ENCODE measurements around the gene PCBD1.

The PCBD1 gene

DNA sequence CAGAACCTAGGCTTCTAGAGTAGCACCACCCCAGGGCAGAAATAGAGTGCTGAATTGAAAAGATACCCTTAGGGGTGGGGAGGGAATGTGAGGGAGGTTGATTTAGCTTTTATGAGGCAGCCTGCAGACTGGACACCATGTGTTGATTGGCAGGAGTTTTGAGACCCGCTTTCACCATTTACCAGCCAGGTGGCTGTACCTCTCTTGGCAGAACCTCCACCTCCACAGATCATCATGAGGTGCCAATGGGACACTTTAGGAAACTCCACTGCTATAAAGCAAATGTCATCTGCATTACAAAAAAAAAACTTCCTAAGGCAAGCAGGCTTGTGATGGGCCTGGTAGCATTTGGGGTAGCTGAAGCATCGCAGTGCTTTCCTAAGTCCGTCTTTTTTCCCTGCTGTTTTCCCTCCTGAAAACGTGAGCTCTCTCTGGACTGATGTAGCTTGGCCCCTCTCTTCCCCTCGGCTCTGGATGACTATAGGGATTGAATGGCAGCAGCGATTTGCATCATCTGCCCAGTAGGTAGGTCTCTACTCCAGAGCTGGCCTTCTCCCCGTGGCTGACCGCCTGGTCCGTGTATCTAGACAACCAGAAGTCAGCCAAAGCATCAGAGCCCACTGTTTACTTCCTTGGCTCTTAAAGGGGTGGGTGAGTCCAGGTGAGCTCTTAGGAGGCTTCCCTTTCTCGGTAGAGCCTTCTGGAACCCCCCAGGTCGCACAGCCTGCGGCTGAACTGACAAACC, 1.3 kb downstream of the PCBD1 start:
- H3K4me3 ChIP-seq (ENCODE audit: low read length), result peak overlapping the region; percentile 92

DNA sequence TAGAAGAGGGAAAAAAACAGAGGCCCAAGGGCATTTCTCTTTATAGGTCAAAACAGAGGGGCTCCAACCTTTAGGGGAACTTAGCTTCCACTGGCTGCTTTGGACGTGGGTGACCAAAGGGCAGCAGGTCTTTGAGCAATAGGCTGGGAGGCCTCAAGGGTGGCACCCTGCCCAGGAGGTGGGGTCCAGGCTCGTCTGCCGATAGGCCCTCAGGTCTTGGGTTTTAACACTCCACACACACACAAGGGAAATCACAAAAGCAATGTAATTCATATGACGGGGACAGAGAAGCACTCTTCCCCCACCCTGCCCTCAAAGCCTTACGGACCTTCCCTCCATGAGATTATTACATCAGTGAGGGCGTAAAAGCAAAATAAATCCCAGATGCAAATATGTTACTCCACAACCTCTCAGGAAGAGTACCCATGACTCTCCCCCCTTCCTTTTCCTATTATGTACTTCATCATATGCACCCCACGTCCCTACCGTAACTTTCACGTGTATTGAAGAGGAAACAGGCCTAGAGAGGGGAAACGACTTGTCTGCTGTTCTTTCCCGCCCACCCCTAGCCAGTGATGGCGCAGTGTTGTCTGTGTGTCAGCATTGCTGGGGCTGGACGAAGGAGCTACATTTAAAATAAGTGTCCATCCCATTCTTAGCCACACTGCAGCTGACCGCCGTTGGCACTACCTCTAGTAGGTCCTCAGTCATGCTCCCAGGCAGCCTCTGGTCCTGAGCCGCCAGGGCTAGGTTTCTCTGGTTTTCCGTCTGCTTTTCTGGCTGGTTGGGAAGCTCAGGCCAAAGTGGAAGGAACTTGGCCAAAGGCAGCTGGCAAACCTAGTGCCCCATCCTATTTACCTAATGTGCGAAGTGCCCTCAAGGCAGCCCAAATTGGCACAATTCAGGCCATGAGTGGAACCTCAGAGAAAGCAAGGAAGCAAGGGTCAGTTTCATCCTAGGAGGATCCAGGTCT, 2.1 kb downstream of the PCBD1 start:
- H3K27ac ChIP-seq (ENCODE audit: low read length), result no peak overlapping the region
- H3K9me3 ChIP-seq (ENCODE audit: insufficient read depth, low read length), result no peaks in the 10 kb centered on the region
- H3K27me3 ChIP-seq (ENCODE audit: low read depth, low read length), result no peaks in the 10 kb centered on the region
- H3K36me3 ChIP-seq (replicated peaks; ENCODE audit: low read depth, low read length), result peaks cover 5% of the 10 kb centered on the region
- H3K4me2 ChIP-seq (ENCODE audit: low read length), result no peak overlapping the region
- no peak for TF ChIP-seq EZH2phosphoT487 (IDR thresholded peaks at IDR 0.05; ENCODE audit: low read depth)
- TF ChIP-seq, protein P1, sequence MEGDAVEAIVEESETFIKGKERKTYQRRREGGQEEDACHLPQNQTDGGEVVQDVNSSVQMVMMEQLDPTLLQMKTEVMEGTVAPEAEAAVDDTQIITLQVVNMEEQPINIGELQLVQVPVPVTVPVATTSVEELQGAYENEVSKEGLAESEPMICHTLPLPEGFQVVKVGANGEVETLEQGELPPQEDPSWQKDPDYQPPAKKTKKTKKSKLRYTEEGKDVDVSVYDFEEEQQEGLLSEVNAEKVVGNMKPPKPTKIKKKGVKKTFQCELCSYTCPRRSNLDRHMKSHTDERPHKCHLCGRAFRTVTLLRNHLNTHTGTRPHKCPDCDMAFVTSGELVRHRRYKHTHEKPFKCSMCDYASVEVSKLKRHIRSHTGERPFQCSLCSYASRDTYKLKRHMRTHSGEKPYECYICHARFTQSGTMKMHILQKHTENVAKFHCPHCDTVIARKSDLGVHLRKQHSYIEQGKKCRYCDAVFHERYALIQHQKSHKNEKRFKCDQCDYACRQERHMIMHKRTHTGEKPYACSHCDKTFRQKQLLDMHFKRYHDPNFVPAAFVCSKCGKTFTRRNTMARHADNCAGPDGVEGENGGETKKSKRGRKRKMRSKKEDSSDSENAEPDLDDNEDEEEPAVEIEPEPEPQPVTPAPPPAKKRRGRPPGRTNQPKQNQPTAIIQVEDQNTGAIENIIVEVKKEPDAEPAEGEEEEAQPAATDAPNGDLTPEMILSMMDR (IDR thresholded peaks at IDR 0.05; ENCODE audit: low read depth, low read length), result no peak
- no peak overlapping the region for H3K9ac ChIP-seq (ENCODE audit: low read length)
- no peaks in the 10 kb centered on the region for H4K20me1 ChIP-seq (ENCODE audit: insufficient read depth, low read length)
- H2AFZ ChIP-seq (ENCODE audit: low read depth, low read length), result no peak overlapping the region
- no peak overlapping the region for H3K4me3 ChIP-seq (ENCODE audit: low read length)
- peaks cover 5% of the 10 kb centered on the region for H3K4me1 ChIP-seq (ENCODE audit: low read length)
- H3K79me2 ChIP-seq (ENCODE audit: low read length), result 0 out of 2 replicates have a peak, but pooled peaks cover 4% of the 10 kb centered on the region

More for the DNA sequence above, 1.3 kb downstream of the PCBD1 start:
- Histone ChIP-seq H3K4me2 (ENCODE audit: low read length) (peak overlapping the region; percentile 90), H2AFZ (ENCODE audit: low read depth, low read length) (no peak overlapping the region), H3K9me3 (ENCODE audit: insufficient read depth, low read length) (no peaks in the 10 kb centered on the region), H3K4me1 (ENCODE audit: low read length) (peaks cover 5% of the 10 kb centered on the region), H3K79me2 (ENCODE audit: low read length) (0 out of 2 replicates have a peak, but pooled peaks cover 4% of the 10 kb centered on the region), H3K9ac (ENCODE audit: low read length) (peak overlapping the region; percentile 81), H3K36me3 (replicated peaks; ENCODE audit: low read depth, low read length) (peaks cover 5% of the 10 kb centered on the region), H3K27ac (ENCODE audit: low read length) (no peak overlapping the region), H4K20me1 (ENCODE audit: insufficient read depth, low read length) (no peaks in the 10 kb centered on the region), H3K27me3 (ENCODE audit: low read depth, low read length) (no peaks in the 10 kb centered on the region)
- TF ChIP-seq, protein P1 (IDR thresholded peaks at IDR 0.05; ENCODE audit: low read depth, low read length), result no peak
- TF ChIP-seq EZH2phosphoT487 (IDR thresholded peaks at IDR 0.05; ENCODE audit: low read depth), result no peak

DNA sequence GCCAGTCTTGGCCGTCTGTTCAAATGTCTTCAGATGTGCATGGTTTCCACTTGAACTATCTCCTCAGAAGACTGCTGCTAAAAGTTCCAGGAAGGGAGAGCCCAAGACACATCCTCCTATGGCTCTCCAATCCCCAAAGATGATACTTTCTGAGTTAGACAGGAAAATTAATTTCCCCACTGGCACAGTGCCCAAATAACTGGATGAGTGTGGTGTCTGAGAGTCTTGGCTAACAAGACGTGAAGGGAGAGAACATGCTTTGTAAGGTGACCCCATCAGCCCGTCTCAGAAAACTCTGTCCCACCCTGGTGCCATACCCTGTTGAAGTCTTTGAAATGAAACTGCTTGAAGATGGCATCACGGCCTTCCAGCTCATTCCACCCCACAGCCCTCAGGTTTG, 2.9 kb downstream of the PCBD1 start:
- H3K9ac ChIP-seq (ENCODE audit: low read length), result no peak overlapping the region
- peaks cover 5% of the 10 kb centered on the region for H3K36me3 ChIP-seq (replicated peaks; ENCODE audit: low read depth, low read length)
- H3K9me3 ChIP-seq (ENCODE audit: insufficient read depth, low read length), result no peaks in the 10 kb centered on the region
- no peak overlapping the region for H3K4me3 ChIP-seq (ENCODE audit: low read length)
- no peaks in the 10 kb centered on the region for H4K20me1 ChIP-seq (ENCODE audit: insufficient read depth, low read length)
- H3K4me2 ChIP-seq (ENCODE audit: low read length), result no peak overlapping the region
- H3K79me2 ChIP-seq (ENCODE audit: low read length), result 0 out of 2 replicates have a peak, but pooled peaks cover 4% of the 10 kb centered on the region
- no peak for TF ChIP-seq EZH2phosphoT487 (IDR thresholded peaks at IDR 0.05; ENCODE audit: low read depth)
- TF ChIP-seq, protein P1 (IDR thresholded peaks at IDR 0.05; ENCODE audit: low read depth, low read length), result no peak
- no peak overlapping the region for H2AFZ ChIP-seq (ENCODE audit: low read depth, low read length)
- H3K27me3 ChIP-seq (ENCODE audit: low read depth, low read length), result no peaks in the 10 kb centered on the region
- peaks cover 5% of the 10 kb centered on the region for H3K4me1 ChIP-seq (ENCODE audit: low read length)
- H3K27ac ChIP-seq (ENCODE audit: low read length), result no peak overlapping the region

DNA sequence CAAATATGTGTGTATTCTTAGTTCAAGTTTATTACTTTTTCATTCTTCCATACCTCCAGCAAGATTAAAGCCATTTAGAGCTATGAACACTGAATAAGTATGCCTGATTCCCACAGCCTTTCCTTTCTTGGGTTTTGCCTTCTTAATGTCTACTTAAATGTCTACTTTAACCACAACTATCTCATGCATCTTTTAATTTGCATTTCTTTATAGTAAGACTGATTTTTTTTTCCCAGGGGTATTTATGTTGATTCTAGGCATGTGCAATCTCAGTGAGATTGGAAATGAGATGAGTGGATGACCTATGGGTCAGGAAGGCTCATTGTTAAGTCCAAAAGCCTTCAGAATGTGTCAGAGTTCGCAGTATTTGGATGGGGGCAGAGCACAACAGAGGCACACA, 3.6 kb downstream of the PCBD1 start:
- no peak overlapping the region for H3K4me2 ChIP-seq (ENCODE audit: low read length)
- TF ChIP-seq EZH2phosphoT487 (IDR thresholded peaks at IDR 0.05; ENCODE audit: low read depth), result no peak
- TF ChIP-seq, protein P1 (IDR thresholded peaks at IDR 0.05; ENCODE audit: low read depth, low read length), result no peak
- peaks cover 5% of the 10 kb centered on the region for H3K36me3 ChIP-seq (replicated peaks; ENCODE audit: low read depth, low read length)
- no peak overlapping the region for H2AFZ ChIP-seq (ENCODE audit: low read depth, low read length)
- peaks cover 5% of the 10 kb centered on the region for H3K4me1 ChIP-seq (ENCODE audit: low read length)
- H3K27me3 ChIP-seq (ENCODE audit: low read depth, low read length), result no peaks in the 10 kb centered on the region
- no peak overlapping the region for H3K4me3 ChIP-seq (ENCODE audit: low read length)
- H3K9me3 ChIP-seq (ENCODE audit: insufficient read depth, low read length), result no peaks in the 10 kb centered on the region
- no peak overlapping the region for H3K9ac ChIP-seq (ENCODE audit: low read length)
- no peak overlapping the region for H3K27ac ChIP-seq (ENCODE audit: low read length)
- H4K20me1 ChIP-seq (ENCODE audit: insufficient read depth, low read length), result no peaks in the 10 kb centered on the region
- 0 out of 2 replicates have a peak, but pooled peaks cover 4% of the 10 kb centered on the region for H3K79me2 ChIP-seq (ENCODE audit: low read length)
